Activated naive CD8-positive, alpha-beta T cell (primary cell): Measurements from ENCODE around the gene PPFIA1.
A peak's percentile ranks its signal among the peaks of the same experiment; 100 is the strongest.

Source experiments
- H3K27ac Mint-ChIP-seq: one replicate; pipeline ENCODE4 v1.8.0; 2021; ENCODE audit warnings: mixed read lengths
- H3K27me3 Mint-ChIP-seq: one replicate; pipeline ENCODE4 v1.8.0; 2021; ENCODE audit warnings: mixed read lengths
- H3K36me3 Mint-ChIP-seq: one replicate; pipeline ENCODE4 v1.8.0; 2021; ENCODE audit warnings: mixed read lengths
- H3K4me1 Mint-ChIP-seq: one replicate; pipeline ENCODE4 v1.8.0; 2021; ENCODE audit warnings: low read depth, mixed read lengths
- H3K4me3 Mint-ChIP-seq: one replicate; pipeline ENCODE4 v1.8.0; 2021; ENCODE audit warnings: mild to moderate bottlenecking, mixed read lengths
- H3K9me3 Mint-ChIP-seq: one replicate; pipeline ENCODE4 v1.8.0; 2021; ENCODE audit warnings: low read depth, mixed read lengths

The PPFIA1 gene

DNA sequence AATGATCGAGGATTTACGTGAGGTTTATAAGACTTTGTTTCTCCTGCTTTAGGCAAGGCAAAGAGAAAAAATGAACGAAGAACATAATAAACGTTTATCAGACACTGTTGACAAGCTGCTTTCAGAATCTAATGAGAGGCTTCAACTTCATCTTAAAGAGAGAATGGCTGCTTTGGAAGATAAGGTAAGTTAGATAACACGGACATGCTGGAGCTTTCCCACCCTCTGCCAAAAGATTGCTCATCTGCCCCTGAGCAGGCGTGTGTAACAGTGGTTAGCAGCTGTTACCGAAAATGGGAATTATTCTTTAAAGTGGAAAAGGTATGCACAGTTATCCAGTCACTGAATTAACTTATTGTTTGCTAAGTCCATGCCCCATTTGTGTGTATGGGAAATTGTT is 65.0 kb downstream of the PPFIA1 start:
- Mint-ChIP-seq H3K27ac (no peak overlapping the region), H3K4me3 (no peak overlapping the region), H3K9me3 (no peaks in the 10 kb centered on the region), H3K4me1 (no peaks in the 10 kb centered on the region), H3K27me3 (no peaks in the 10 kb centered on the region), H3K36me3 (peaks cover 20% of the 10 kb centered on the region)

DNA sequence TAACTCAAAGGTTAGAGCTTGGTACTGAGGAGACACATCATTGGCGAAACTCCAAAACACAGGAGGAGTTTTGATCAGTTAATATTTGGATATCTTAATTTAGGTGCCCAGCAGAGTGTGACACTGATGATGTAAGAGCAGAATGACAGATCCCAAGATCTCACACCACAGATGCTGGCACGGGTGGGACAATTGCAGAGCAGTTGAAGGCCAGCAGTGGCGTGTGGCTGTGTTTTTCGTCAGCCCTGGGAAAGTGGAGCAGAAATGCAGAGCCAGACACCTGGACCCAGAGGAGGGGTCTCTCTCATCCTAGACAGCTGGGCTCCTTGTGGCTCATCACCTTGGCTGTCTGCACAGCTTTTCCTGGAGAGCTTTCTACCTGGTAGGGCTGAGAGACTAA is 68.1 kb downstream of the PPFIA1 start:
- Mint-ChIP-seq H3K4me1 (no peaks in the 10 kb centered on the region), H3K27me3 (no peaks in the 10 kb centered on the region), H3K27ac (no peak overlapping the region), H3K9me3 (no peaks in the 10 kb centered on the region), H3K36me3 (peaks cover 29% of the 10 kb centered on the region), H3K4me3 (no peak overlapping the region)

DNA sequence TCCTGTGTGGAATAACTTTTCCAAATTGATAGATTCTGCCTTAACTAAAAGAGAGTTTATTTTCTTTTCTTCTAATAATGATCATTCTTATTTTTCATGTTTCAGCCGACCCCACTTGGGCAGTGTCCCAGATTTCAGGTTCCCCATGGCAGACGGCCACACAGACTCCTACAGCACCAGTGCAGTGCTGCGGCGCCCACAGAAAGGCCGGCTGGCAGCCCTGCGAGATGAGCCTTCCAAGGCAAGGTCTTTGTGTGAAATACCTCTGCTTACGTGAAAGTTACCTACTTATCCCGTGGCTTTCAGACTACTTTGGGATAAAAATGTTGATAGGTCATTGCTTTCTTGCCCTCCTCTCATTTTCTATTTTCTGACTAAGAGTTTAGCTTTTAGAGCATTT is 68.6 kb downstream of the PPFIA1 start:
- no peaks in the 10 kb centered on the region for H3K27me3 Mint-ChIP-seq
- no peak overlapping the region for H3K27ac Mint-ChIP-seq
- H3K36me3 Mint-ChIP-seq: peaks cover 26% of the 10 kb centered on the region

DNA sequence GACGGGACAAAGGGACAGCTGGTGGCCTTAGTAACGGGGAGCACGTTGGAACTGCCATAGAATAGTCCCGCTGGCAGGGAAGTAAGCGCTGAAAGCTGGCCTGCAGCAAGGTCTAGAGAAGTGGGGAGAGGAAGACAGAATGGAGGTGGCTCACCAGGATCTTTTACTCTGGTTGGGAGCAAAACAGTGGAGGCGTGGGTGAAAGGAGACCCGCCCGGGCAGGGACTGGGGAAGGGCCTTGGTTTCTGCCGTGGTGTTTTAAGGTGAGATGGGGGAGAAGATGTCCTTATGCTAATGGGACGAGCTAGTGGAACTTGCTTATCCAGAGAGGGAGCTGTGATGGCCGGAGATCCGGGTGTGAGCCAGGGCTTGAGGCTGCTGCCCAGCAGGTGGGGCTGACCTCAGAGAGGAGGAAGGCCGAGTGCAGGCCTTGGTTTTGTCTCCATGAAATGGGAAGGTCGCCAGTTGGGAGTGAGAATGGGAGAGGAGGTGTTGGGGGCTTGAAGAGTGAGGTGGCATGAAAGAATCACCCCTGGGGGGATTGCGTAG is 71.5 kb downstream of the PPFIA1 start:
- H3K36me3 Mint-ChIP-seq: peaks cover 23% of the 10 kb centered on the region
- no peak overlapping the region for H3K27ac Mint-ChIP-seq

More for the DNA sequence above, 68.6 kb downstream of the PPFIA1 start:
- H3K9me3 Mint-ChIP-seq: no peaks in the 10 kb centered on the region
- no peaks in the 10 kb centered on the region for H3K4me1 Mint-ChIP-seq
- H3K4me3 Mint-ChIP-seq: no peak overlapping the region

DNA sequence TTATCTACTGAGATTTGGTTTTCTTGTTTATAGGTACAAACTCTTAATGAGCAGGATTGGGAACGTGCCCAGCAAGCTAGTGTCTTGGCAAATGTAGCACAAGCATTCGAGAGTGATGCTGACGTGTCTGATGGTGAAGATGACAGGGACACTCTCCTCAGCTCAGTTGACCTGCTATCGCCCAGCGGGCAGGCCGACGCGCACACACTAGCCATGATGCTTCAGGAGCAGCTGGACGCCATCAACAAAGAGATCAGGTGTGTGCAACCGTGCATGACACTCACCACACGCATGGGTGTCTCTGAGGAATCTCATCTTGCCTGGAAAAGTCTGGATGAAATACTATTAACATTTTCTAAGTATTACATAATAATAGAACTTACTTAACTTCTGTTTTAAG is 73.1 kb downstream of the PPFIA1 start:
- Mint-ChIP-seq H3K27ac (no peak overlapping the region), H3K36me3 (peaks cover 25% of the 10 kb centered on the region), H3K9me3 (no peaks in the 10 kb centered on the region), H3K4me3 (no peak overlapping the region), H3K4me1 (no peaks in the 10 kb centered on the region), H3K27me3 (no peaks in the 10 kb centered on the region)

More for the DNA sequence above, 71.5 kb downstream of the PPFIA1 start:
- Mint-ChIP-seq H3K4me1 (no peaks in the 10 kb centered on the region), H3K27me3 (no peaks in the 10 kb centered on the region), H3K4me3 (no peak overlapping the region), H3K9me3 (no peaks in the 10 kb centered on the region)

DNA sequence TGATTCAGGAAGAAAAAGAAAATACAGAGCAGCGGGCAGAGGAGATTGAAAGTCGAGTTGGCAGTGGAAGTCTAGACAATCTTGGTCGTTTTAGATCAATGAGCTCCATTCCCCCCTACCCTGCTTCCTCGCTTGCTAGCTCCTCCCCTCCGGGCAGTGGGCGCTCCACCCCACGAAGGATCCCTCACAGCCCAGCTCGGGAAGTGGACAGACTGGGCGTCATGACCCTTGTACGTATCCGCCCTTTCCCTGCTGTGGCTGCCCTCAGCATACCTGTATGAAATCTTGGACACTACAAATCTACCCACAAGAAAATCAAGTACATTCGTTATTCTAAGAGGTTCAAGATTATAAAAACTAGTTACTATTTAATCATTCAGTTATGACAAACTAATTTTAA is 77.7 kb downstream of the PPFIA1 start:
- no peaks in the 10 kb centered on the region for H3K27me3 Mint-ChIP-seq
- no peaks in the 10 kb centered on the region for H3K4me1 Mint-ChIP-seq
- H3K4me3 Mint-ChIP-seq: no peak overlapping the region
- no peaks in the 10 kb centered on the region for H3K9me3 Mint-ChIP-seq
- no peak overlapping the region for H3K27ac Mint-ChIP-seq
- H3K36me3 Mint-ChIP-seq: peaks cover 19% of the 10 kb centered on the region

DNA sequence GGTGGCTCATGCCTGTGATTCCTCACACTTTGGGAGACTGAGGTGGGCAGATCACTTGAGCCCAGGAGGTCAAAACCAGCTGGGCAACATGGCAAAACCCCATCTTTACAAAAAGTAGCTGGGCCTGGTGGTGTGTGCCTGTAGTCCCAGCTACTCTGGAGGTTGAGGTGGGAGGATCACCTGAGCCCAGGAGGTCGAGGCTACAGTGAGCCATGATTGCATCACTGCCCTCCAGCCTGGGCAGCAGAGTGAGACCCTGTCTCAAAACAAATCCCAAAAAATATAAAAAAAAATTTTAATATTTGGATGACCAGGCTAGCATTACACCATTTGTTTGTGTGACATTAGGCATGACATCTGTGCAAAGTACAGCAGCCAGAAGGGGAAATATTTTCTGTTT is 78.1 kb downstream of the PPFIA1 start:
- H3K27me3 Mint-ChIP-seq: no peaks in the 10 kb centered on the region
- no peaks in the 10 kb centered on the region for H3K4me1 Mint-ChIP-seq
- no peak overlapping the region for H3K4me3 Mint-ChIP-seq
- H3K27ac Mint-ChIP-seq: no peak overlapping the region
- H3K36me3 Mint-ChIP-seq: peaks cover 18% of the 10 kb centered on the region
- H3K9me3 Mint-ChIP-seq: no peaks in the 10 kb centered on the region

DNA sequence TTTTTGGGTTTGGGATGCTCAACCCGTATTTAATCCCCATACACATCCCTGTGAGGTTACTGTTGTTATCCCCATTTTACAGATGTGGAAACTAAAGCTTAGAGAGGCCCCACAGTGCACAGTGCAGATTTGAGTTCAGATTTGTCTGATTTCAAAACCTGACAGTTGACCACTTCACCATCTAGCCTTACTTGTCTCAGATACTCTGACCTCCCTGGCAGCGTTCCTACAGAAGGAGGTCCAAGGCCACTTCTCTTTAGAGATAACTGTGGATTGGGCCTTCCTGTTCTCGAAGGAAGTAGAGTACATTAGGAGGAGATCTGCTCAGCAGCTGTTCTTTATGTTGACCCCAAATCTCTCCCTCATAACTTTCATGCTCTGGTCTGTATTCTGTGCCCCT is 81.2 kb downstream of the PPFIA1 start:
- no peak overlapping the region for H3K4me3 Mint-ChIP-seq
- H3K36me3 Mint-ChIP-seq: peaks cover 18% of the 10 kb centered on the region
- no peaks in the 10 kb centered on the region for H3K9me3 Mint-ChIP-seq
- H3K4me1 Mint-ChIP-seq: no peaks in the 10 kb centered on the region
- H3K27ac Mint-ChIP-seq: no peak overlapping the region
- no peaks in the 10 kb centered on the region for H3K27me3 Mint-ChIP-seq

DNA sequence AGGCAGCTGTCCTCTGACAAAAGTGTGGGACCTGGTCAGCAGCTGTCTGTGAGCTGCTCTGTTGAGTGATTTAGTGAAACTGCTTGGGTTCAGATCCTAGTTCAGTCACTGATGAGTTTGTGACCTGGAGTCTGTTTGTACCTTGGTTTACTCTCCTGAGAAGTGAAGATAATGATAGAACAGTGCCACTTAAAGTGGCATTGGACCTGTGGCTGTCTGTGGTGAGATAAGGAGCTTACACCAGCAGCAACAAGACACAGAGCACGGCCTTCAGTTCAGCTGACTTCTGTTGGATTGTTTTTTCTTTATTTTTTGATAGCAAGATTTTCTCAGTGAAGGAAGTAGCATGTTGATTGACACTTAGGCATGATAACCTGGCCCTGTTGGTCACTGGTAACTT is 81.6 kb downstream of the PPFIA1 start:
- Mint-ChIP-seq H3K27me3 (no peaks in the 10 kb centered on the region), H3K9me3 (no peaks in the 10 kb centered on the region), H3K36me3 (peaks cover 22% of the 10 kb centered on the region), H3K4me1 (no peaks in the 10 kb centered on the region), H3K4me3 (no peak overlapping the region), H3K27ac (no peak overlapping the region)

DNA sequence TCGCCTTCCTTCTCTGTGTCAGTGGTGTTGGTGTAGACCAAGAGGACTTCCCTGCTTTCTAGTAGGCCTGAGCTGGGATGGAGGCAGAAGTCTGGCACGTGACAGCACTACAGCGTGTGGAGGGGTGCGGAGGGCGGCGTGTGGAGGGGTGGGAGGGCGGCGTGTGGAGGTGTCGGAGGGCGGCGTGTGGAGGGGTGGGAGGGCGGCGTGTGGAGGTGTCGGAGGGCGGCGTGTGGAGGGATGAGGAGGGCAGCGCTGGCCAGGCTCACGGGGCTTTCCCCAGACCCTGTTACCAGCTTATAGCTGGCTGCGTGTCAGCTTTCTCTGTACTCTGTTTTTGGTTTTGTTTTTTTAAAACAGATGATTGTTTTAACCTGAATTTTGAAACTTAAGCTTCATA is 82.1 kb downstream of the PPFIA1 start:
- Mint-ChIP-seq H3K27ac (no peak overlapping the region), H3K27me3 (no peaks in the 10 kb centered on the region), H3K4me3 (no peak overlapping the region), H3K36me3 (peaks cover 22% of the 10 kb centered on the region), H3K4me1 (no peaks in the 10 kb centered on the region), H3K9me3 (no peaks in the 10 kb centered on the region)

DNA sequence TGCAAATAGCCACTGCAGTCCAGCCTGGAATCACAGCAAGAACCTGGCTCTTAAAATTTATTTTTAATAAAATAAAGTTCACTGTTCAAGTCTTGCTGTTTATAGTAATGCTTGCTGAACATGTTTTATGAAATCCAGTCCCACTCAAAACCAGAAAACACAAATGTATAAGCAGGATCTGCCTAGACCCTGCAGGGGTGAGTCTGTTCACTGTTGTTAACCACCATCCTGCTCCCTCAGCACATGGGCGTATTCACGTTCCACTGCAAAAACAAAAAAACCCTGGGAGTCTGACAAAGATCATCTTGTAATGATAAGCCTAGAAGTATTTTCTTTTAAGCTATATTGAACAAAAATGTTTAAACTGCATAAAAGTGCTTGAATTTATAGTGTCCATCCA is 82.8 kb downstream of the PPFIA1 start:
- Mint-ChIP-seq H3K27ac (no peak overlapping the region), H3K27me3 (no peaks in the 10 kb centered on the region), H3K9me3 (no peaks in the 10 kb centered on the region), H3K4me1 (no peaks in the 10 kb centered on the region), H3K36me3 (peaks cover 20% of the 10 kb centered on the region), H3K4me3 (no peak overlapping the region)

DNA sequence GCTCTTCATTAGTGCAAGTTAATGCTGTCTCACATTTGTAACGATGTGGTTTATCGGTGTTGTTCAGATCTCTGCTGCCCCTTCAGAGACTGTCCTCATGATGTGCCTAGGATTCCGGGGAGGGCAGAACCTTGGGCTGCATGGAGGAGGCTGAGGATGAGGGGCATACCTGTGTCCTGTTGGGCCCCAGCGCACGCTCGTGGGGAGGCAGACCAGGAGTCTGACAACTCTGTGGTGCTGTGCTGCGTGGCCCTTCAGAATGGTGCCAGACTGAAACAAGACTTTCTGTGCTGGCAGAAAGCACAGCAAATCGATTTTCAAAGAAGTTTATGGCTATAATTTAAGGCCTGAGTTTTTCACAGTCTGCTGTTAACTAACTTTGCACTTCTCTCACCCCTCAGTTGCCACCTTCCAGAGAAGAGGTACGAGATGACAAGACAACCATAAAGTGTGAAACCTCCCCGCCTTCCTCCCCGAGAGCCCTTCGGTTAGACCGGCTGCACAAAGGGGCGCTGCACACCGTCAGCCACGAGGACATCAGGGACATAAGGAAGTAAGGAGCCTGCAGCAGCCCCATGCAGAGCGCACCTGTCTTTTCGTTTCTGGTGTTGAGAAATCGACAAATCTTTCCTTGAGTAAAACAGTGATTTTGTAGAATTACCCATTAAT is 83.5 kb downstream of the PPFIA1 start:
- H3K27me3 Mint-ChIP-seq: no peaks in the 10 kb centered on the region
- H3K9me3 Mint-ChIP-seq: no peaks in the 10 kb centered on the region
- H3K27ac Mint-ChIP-seq: peak overlapping the region; percentile 6
- no peak overlapping the region for H3K4me3 Mint-ChIP-seq
- H3K36me3 Mint-ChIP-seq: peaks cover 21% of the 10 kb centered on the region
- H3K4me1 Mint-ChIP-seq: no peaks in the 10 kb centered on the region

DNA sequence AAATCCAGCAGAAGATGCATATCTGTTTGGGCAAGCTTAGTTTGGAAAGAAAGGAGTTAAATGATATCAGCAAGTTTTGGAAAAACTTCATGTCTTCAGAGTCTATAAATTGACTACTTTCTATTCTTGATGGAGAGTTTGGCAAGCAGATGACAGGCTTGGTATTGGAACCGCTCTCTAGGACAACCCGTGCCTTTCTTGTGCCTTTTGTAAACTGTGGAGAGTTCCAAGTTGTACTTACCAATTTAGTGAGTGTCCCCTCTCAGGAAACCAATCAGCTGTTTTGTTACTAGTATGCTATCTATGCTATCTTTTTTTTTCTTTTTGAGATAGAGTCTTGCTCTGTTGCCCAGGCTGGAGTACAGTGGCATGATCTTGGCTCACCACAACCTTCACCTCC is 84.1 kb downstream of the PPFIA1 start:
- H3K4me1 Mint-ChIP-seq: no peaks in the 10 kb centered on the region
- peaks cover 21% of the 10 kb centered on the region for H3K36me3 Mint-ChIP-seq
- no peak overlapping the region for H3K27ac Mint-ChIP-seq
- no peaks in the 10 kb centered on the region for H3K9me3 Mint-ChIP-seq
- no peaks in the 10 kb centered on the region for H3K27me3 Mint-ChIP-seq
- H3K4me3 Mint-ChIP-seq: no peak overlapping the region

DNA sequence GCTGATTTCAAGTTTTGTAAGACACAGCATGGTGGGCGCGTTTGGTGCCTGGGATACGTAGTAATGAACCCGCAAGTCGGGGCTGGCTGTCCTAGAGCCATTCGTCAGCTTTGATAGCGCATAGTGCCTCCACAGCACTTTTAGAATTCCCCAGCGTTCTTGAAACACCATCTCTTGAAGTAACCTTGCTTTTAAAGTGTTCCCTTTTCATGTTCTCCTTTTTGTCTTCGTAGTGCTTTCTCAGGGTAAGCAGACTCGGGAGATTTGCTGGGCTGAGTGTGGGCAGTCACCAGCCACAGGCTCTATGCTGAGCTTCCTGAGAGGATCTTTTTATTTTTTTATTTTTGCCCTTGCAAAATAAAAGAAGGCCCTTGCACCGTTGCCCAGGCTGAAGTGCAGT is 88.3 kb downstream of the PPFIA1 start:
- peaks cover 6% of the 10 kb centered on the region for H3K4me1 Mint-ChIP-seq
- peaks cover 23% of the 10 kb centered on the region for H3K36me3 Mint-ChIP-seq
- H3K9me3 Mint-ChIP-seq: no peaks in the 10 kb centered on the region
- H3K27me3 Mint-ChIP-seq: no peaks in the 10 kb centered on the region
- no peak overlapping the region for H3K4me3 Mint-ChIP-seq
- H3K27ac Mint-ChIP-seq: no peak overlapping the region

DNA sequence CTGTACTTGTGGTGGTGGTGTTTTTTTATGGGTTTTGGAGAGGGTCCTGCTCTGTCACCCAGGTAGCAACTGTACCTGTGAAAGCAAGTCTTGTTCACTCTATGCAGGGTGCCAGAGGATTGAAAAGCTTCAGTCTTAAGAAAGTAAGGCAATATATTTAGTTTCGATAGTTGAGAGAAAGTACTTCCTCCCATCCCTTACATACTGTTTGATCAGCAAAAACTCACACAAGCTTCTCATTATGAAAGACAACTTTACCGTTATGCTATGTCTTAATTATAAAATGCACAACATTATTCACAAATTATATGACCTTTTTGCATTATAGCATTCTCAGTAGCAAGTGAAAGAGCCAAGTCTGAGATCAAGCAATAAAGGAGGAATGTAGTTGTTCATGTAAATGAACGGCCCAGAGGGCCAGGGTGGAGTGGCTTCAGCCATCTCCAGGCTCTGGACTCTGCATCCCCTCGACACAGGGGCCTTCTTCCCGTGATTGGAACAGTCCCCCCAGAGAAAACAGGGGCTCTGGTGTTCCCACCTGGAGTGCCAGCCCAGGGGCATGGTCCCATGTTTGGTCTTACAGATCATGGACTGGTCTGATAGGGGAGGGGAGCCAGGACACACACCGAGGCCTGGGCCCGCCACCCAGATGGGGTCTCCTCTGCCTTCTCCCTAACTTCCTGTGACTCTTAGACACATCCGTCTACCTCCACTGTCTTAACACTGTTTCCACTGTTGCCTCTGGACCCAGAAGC is 89.1 kb downstream of the PPFIA1 start:
- Mint-ChIP-seq H3K36me3 (peaks cover 22% of the 10 kb centered on the region), H3K9me3 (no peaks in the 10 kb centered on the region), H3K27me3 (no peaks in the 10 kb centered on the region), H3K4me1 (peaks cover 13% of the 10 kb centered on the region), H3K27ac (no peak overlapping the region), H3K4me3 (no peak overlapping the region)
